ENCODE results near the gene BTG2. TPM values are rescaled to one million over a fixed set of nuclear protein-coding genes. Genes with fewer than 3 reads are reported as not detected.
"Not testable (repeated sequence)": the region's sequence is repeated elsewhere in the genome, so short reads cannot be mapped to it uniquely, and the experiment has no call there.

Gene BTG2
- total RNA-seq, 1 donor from 2014 or later: 448 TPM

- ChIA-PET CTCF (interaction anchor here (0.6 to 2.3 kb wide), 4 partner anchors 10 to 44 kb away, joined by 3 to 9 read pairs (median 4); no protein-coding TSS in a partner anchor), POLR2A (interaction anchor here (0.6 to 31.2 kb wide), 3 partner anchors 15 to 1999 kb away, joined by 5 to 1942 read pairs (median 1136); partner anchors contain the start of gene BTG2)
- no peak for ATAC-seq (ENCODE audit: low read depth)
- Mint-ChIP-seq H3K4me3 (peak overlapping the region; percentile 21), H3K4me1 (peaks cover 95% of the 10 kb centered on the region), H3K36me3 (ENCODE audit: low read depth) (no peaks in the 10 kb centered on the region), H3K9me3 (no peaks in the 10 kb centered on the region), H3K27ac (peak overlapping the region; percentile 91), H3K27me3 (no peaks in the 10 kb centered on the region)
- intact Hi-C loops (cut with micrococcal nuclease): no loop called here
- no peak for TF ChIP-seq CTCF (IDR thresholded peaks at IDR 0.05)
- no peak for DNase-seq
These were observed 8.8 kb upstream of the BTG2 start for GRCh38 chr1:203296460-203297073.

GRCh38 chr1:203299169-203299568 lies 6.2 kb upstream of the BTG2 start:
- ChIA-PET POLR2A (interaction anchor here (1.2 to 4.6 kb wide), 5 partner anchors 9 to 27 kb away, joined by 3 to 92 read pairs (median 23); no protein-coding TSS in a partner anchor), CTCF (interaction anchor here (0.8 to 3.0 kb wide), 15 partner anchors 8 to 41 kb away, joined by 3 to 22 read pairs (median 6); no protein-coding TSS in a partner anchor)

GRCh38 chr1:203299719-203300429 lies 5.4 kb upstream of the BTG2 start:
- ATAC-seq (ENCODE audit: low read depth): not testable (repeated sequence)

More at GRCh38 chr1:203299169-203299568, 6.2 kb upstream of the BTG2 start:
- H3K4me3 Mint-ChIP-seq: peak overlapping the region; percentile 61
- no peak for TF ChIP-seq CTCF (IDR thresholded peaks at IDR 0.05)
- H3K4me1 Mint-ChIP-seq: peaks cover 95% of the 10 kb centered on the region
- intact Hi-C loops (cut with micrococcal nuclease): no loop called here
- H3K36me3 Mint-ChIP-seq (ENCODE audit: low read depth): no peaks in the 10 kb centered on the region
- DNase-seq: no peak
- H3K27ac Mint-ChIP-seq: peak overlapping the region; percentile 91
- H3K9me3 Mint-ChIP-seq: no peaks in the 10 kb centered on the region
- H3K27me3 Mint-ChIP-seq: no peaks in the 10 kb centered on the region
- peak; percentile 70 for ATAC-seq (ENCODE audit: low read depth)

GRCh38 chr1:203300441-203301330 lies 4.6 kb upstream of the BTG2 start:
- no peaks in the 10 kb centered on the region for H3K27me3 Mint-ChIP-seq
- intact Hi-C loops (cut with micrococcal nuclease): no loop called here
- no peak for TF ChIP-seq CTCF (IDR thresholded peaks at IDR 0.05)
- H3K27ac Mint-ChIP-seq: peak overlapping the region; percentile 91
- ChIA-PET CTCF (interaction anchor here (0.8 to 3.0 kb wide), 7 partner anchors 10 to 40 kb away, joined by 3 to 22 read pairs (median 10); no protein-coding TSS in a partner anchor), POLR2A (interaction anchor here (0.8 to 4.6 kb wide), 7 partner anchors 7 to 33 kb away, joined by 3 to 92 read pairs (median 21); no protein-coding TSS in a partner anchor)
- ATAC-seq (ENCODE audit: low read depth): no peak
- peak overlapping the region; percentile 61 for H3K4me3 Mint-ChIP-seq
- peaks cover 88% of the 10 kb centered on the region for H3K4me1 Mint-ChIP-seq
- DNase-seq: no peak
- no peaks in the 10 kb centered on the region for H3K9me3 Mint-ChIP-seq
- H3K36me3 Mint-ChIP-seq (ENCODE audit: low read depth): peaks cover 9% of the 10 kb centered on the region

More at GRCh38 chr1:203299719-203300429, 5.4 kb upstream of the BTG2 start:
- peak overlapping the region; percentile 61 for H3K4me3 Mint-ChIP-seq
- peak overlapping the region; percentile 91 for H3K27ac Mint-ChIP-seq
- DNase-seq; intact Hi-C loops (cut with micrococcal nuclease); H3K27me3 Mint-ChIP-seq; H3K36me3 Mint-ChIP-seq (ENCODE audit: low read depth); H3K9me3 Mint-ChIP-seq: not testable (repeated sequence)
- POLR2A ChIA-PET: interaction anchor here (0.5 to 4.6 kb wide), 9 partner anchors 8 to 38 kb away, joined by 3 to 92 read pairs (median 5); no protein-coding TSS in a partner anchor
- CTCF ChIA-PET: interaction anchor here (0.8 to 3.0 kb wide), 13 partner anchors 9 to 41 kb away, joined by 3 to 22 read pairs (median 6); no protein-coding TSS in a partner anchor
- peaks cover 95% of the 10 kb centered on the region for H3K4me1 Mint-ChIP-seq

GRCh38 chr1:203301331-203301668 lies 4.0 kb upstream of the BTG2 start:
- TF ChIP-seq CTCF (IDR thresholded peaks at IDR 0.05): no peak
- Mint-ChIP-seq H3K27ac (peak overlapping the region; percentile 91), H3K4me1 (peaks cover 82% of the 10 kb centered on the region), H3K36me3 (ENCODE audit: low read depth) (peaks cover 14% of the 10 kb centered on the region), H3K9me3 (no peaks in the 10 kb centered on the region), H3K4me3 (no peak overlapping the region), H3K27me3 (no peaks in the 10 kb centered on the region)
- CTCF ChIA-PET: interaction anchor here (2.1 kb wide), 1 partner anchor 12 kb away, joined by 6 read pairs; no protein-coding TSS in a partner anchor
- no peak for DNase-seq
- POLR2A ChIA-PET: interaction anchor here (3.5 to 4.6 kb wide), 2 partner anchors 10 to 25 kb away, joined by 21 to 92 read pairs; no protein-coding TSS in a partner anchor
- intact Hi-C loops (cut with micrococcal nuclease): no loop called here
- no peak for ATAC-seq (ENCODE audit: low read depth)

Data from activated B cell treated with CpG ODN at 0.5 μM for 24 hours (primary cell).